GM19099 (cell line): Measurements from ENCODE around the gene KSR2.

Experiments used
- POLR2A ChIP-seq: IDR thresholded peaks from 3 replicates; pipeline ENCODE4 v1.6.1; 2011; ENCODE audit warnings: low read depth; ENCODE audit not compliant: insufficient read length; ENCODE audit errors: extremely low read depth

KSR2 gene

GRCh38 chr12:117522559-117522958 is 446.2 kb downstream of the KSR2 start:
- no peak for TF ChIP-seq POLR2A

- no peak for TF ChIP-seq POLR2A
These were observed 446.9 kb downstream of the KSR2 start for GRCh38 chr12:117521867-117522266.

- no peak for TF ChIP-seq POLR2A
These were observed 447.4 kb downstream of the KSR2 start for GRCh38 chr12:117521346-117521745.

- no peak for TF ChIP-seq POLR2A
These were observed 450.1 kb downstream of the KSR2 start for GRCh38 chr12:117518594-117519270.

GRCh38 chr12:117517219-117517739 is 451.5 kb downstream of the KSR2 start:
- no peak for TF ChIP-seq POLR2A

- no peak for TF ChIP-seq POLR2A
These were observed 452.8 kb downstream of the KSR2 start for GRCh38 chr12:117516034-117516433.

GRCh38 chr12:117514016-117514415 is 454.8 kb downstream of the KSR2 start:
- TF ChIP-seq POLR2A = no peak

GRCh38 chr12:117513353-117513752 is 455.4 kb downstream of the KSR2 start:
- TF ChIP-seq POLR2A = no peak

- TF ChIP-seq POLR2A = no peak
These were observed 460.3 kb downstream of the KSR2 start for GRCh38 chr12:117508468-117508867.

- TF ChIP-seq POLR2A = no peak
These were observed 461.2 kb downstream of the KSR2 start for GRCh38 chr12:117507548-117507947.

GRCh38 chr12:117506333-117506732 is 462.5 kb downstream of the KSR2 start:
- no peak for TF ChIP-seq POLR2A

- TF ChIP-seq POLR2A = no peak
These were observed 466.2 kb downstream of the KSR2 start for GRCh38 chr12:117502633-117503032.

GRCh38 chr12:117502233-117502632 is 466.6 kb downstream of the KSR2 start:
- no peak for TF ChIP-seq POLR2A

GRCh38 chr12:117501076-117501869 is 467.5 kb downstream of the KSR2 start:
- no peak for TF ChIP-seq POLR2A

GRCh38 chr12:117499759-117500485 is 468.9 kb downstream of the KSR2 start:
- TF ChIP-seq POLR2A = no peak
